Endothelial cell of umbilical vein (primary cell): ENCODE data around the gene FCRL2. TPM values are rescaled to one million over a fixed set of nuclear protein-coding genes. Genes with fewer than 3 reads are reported as not detected.

ENCODE experiments used
- BruUV-seq: library from RNA; stranded (reverse); fragments of 400-500 nt; replicated peaks from 2 replicates; lab custom pipeline; 2021; lab: Mats Ljungman, UMichigan
- CTCF ChIA-PET: fragments of 300-600, 350-600 bp; sonication (Branson Sonifier 250); formaldehyde crosslinking; loops from one replicate; lab custom pipeline; 2021; ENCODE audit warnings: antibody characterized with exemption, inconsistent platforms; lab: Charles Lee
- POLR2A ChIA-PET: fragments of 300-600, 350-600 bp; sonication (Branson Sonifier 250); formaldehyde crosslinking; loops from one replicate; lab custom pipeline; 2021; ENCODE audit warnings: antibody characterized with exemption, inconsistent platforms; lab: Charles Lee
- DNase-seq: peaks from one replicate; pipeline ENCODE4 v3.0.0-alpha.2; 2011; ENCODE audit warnings: low read depth, low spot score
- FAIRE-seq: peaks from 2 replicates; lab custom pipeline; 2011; peaks lifted over from hg19 to GRCh38; lab: Jason Lieb, UNC
- H2AFZ ChIP-seq: 2 replicates; pipeline ENCODE4 v1.6.0; 2012; ENCODE audit warnings: low read depth, low read length, control low read depth, inconsistent platforms
- H3K27ac ChIP-seq: 2 replicates; pipeline ENCODE4 v1.5.1; 2011; ENCODE audit warnings: low read depth, mild to moderate bottlenecking, control low read depth, low read length, moderate library complexity; ENCODE audit not compliant: insufficient read depth
- H3K27me3 ChIP-seq, 2 experiments: 2 replicates each; pipeline versions ENCODE4 v1.6.0 to v1.6.1; 2011; ENCODE audit warnings: low read length in 2 of 2, mixed read lengths in 1 of 2; ENCODE audit not compliant: control insufficient read depth in 2 of 2, insufficient read depth in 2 of 2
- H3K36me3 ChIP-seq, 2 experiments: 2 replicates in 1 of 2; 3 replicates in 1 of 2; pipeline ENCODE4 v1.5.1; 2011; ENCODE audit warnings: low read length in 2 of 2, mild to moderate bottlenecking in 1 of 2, moderate library complexity in 1 of 2; ENCODE audit not compliant: control insufficient read depth in 2 of 2, insufficient read depth in 2 of 2; ENCODE audit errors: extremely low read depth in 1 of 2
- H3K4me1 ChIP-seq: 3 replicates; pipeline ENCODE4 v1.5.1; 2011; ENCODE audit warnings: mild to moderate bottlenecking, low read length; ENCODE audit not compliant: control insufficient read depth, insufficient read depth; ENCODE audit errors: extremely low read depth
- H3K4me2 ChIP-seq: 2 replicates; pipeline ENCODE4 v1.6.1; 2011; ENCODE audit warnings: low read length, control low read depth, mixed read lengths; ENCODE audit not compliant: insufficient read depth
- H3K4me3 ChIP-seq, 3 experiments: fragments of 200-600 bp in 1 of 3; sonication (generic), shearing (Covaris generic) in 1 of 3; replicated peaks in 1 of 3; 2 replicates each; pipeline ENCODE4 v1.5.1; 2011 to 2016; ENCODE audit warnings: control low read depth in 3 of 3, low read length in 3 of 3, mild to moderate bottlenecking in 2 of 3, inconsistent platforms in 1 of 3, low read depth in 1 of 3, moderate library complexity in 1 of 3; ENCODE audit not compliant: insufficient read depth in 1 of 3
- H3K79me2 ChIP-seq: 2 replicates; pipeline ENCODE4 v1.6.0; 2012; ENCODE audit warnings: low read length, inconsistent platforms; ENCODE audit not compliant: control insufficient read depth, insufficient read depth
- H3K9ac ChIP-seq: replicated peaks from 2 replicates; pipeline ENCODE3; 2011; ENCODE audit warnings: low read length, control low read depth; ENCODE audit not compliant: insufficient read depth; ENCODE audit errors: extremely low read depth
- H3K9me1 ChIP-seq: replicated peaks from 3 replicates; pipeline ENCODE4 v1.6.0; 2011; ENCODE audit warnings: mild to moderate bottlenecking, low read length; ENCODE audit not compliant: control insufficient read depth, insufficient read depth; ENCODE audit errors: extremely low read depth
- H3K9me3 ChIP-seq: replicated peaks from 2 replicates; pipeline ENCODE4 v1.5.1; 2012; ENCODE audit warnings: low read length, inconsistent platforms; ENCODE audit not compliant: control insufficient read depth, insufficient read depth
- H4K20me1 ChIP-seq: replicated peaks from 2 replicates; pipeline ENCODE3; 2011; ENCODE audit warnings: mild to moderate bottlenecking, low read length; ENCODE audit not compliant: control insufficient read depth, insufficient read depth; ENCODE audit errors: extremely low read depth
- EZH2 ChIP-seq: IDR thresholded peaks from 2 replicates; pipeline ENCODE4 v1.6.1; 2012; ENCODE audit warnings: borderline replicate concordance, low read depth, mild to moderate bottlenecking, moderate library complexity, low read length, inconsistent platforms; ENCODE audit not compliant: severe bottlenecking
- FOS ChIP-seq: IDR thresholded peaks from 2 replicates; pipeline ENCODE4 v1.6.1; 2011; ENCODE audit warnings: mild to moderate bottlenecking, low read length, moderate library complexity, borderline replicate concordance; ENCODE audit not compliant: insufficient read depth
- GATA2 ChIP-seq: IDR thresholded peaks from 2 replicates; pipeline ENCODE4 v1.7.0; 2011; ENCODE audit warnings: low read depth, mild to moderate bottlenecking, moderate library complexity, mixed read lengths, low read length; ENCODE audit not compliant: insufficient read length, insufficient read depth
- JUN ChIP-seq: IDR thresholded peaks from 2 replicates; pipeline ENCODE4 v1.6.1; 2011; ENCODE audit warnings: borderline replicate concordance, low read depth; ENCODE audit not compliant: insufficient read length, insufficient read depth
- MYC ChIP-seq: IDR thresholded peaks from one replicate; pipeline ENCODE4 v1.6.1; 2011; ENCODE audit warnings: mild to moderate bottlenecking, low read depth, low read length
- POLR2A ChIP-seq: IDR thresholded peaks from 2 replicates; pipeline ENCODE4 v1.6.1; 2012; ENCODE audit warnings: low read depth, mild to moderate bottlenecking, control low read depth, low read length
- POLR2AphosphoS5 ChIP-seq: IDR thresholded peaks from 2 replicates; pipeline ENCODE4 v1.6.1; 2012; ENCODE audit warnings: low read depth, mild to moderate bottlenecking, control low read depth, low read length, moderate library complexity; ENCODE audit not compliant: insufficient read depth
- dilution Hi-C: fragments of 300-500 bp; cut with MboI; formaldehyde crosslinking; loops from one replicate; pipeline ENCODE4 v1.15.0; 2019; ENCODE audit warnings: low sequenced_read_pairs; ENCODE audit not compliant: extremely low pct_ligation_motif_present
- intact Hi-C: fragments of 100-400 bp; cut with micrococcal nuclease; formaldehyde crosslinking; loops from one replicate; pipeline ENCODE4 v1.10.0; 2022
- polyA plus RNA-seq, 4 experiments: library from polyadenylated mRNA; depleted of rRNA in 3 of 4; stranded (reverse) in 3 of 4; unstranded in 1 of 4; fragments of >200 nt; gene quantifications; 2 replicates each; pipeline versions ENCODE4 v1.2.1 to v1.2.3, GENCODE V29; 2011 to 2012; ENCODE audit warnings: missing spikeins in 1 of 4
- total RNA-seq: library from RNA; stranded (reverse); gene quantifications from 2 replicates; pipeline ENCODE4 v1.2.3, GENCODE V29; 2021
- TF ChIP-seq, protein P1 (sequence below): IDR thresholded peaks from 2 replicates; pipeline ENCODE4 v1.6.1; 2011; ENCODE audit not compliant: insufficient read depth, insufficient read length
- TF ChIP-seq, protein P2 (sequence below), 2 donors: IDR thresholded peaks; 1 replicate in 1 of 2; 2 replicates in 1 of 2; pipeline ENCODE4 v1.5.1; 2011; ENCODE audit warnings: low read length in 2 of 2, mild to moderate bottlenecking in 2 of 2, moderate library complexity in 2 of 2, control low read depth in 1 of 2, inconsistent platforms in 1 of 2, low read depth in 1 of 2; ENCODE audit not compliant: insufficient read depth in 1 of 2; ENCODE audit errors: extremely low read depth in 1 of 2

Gene FCRL2
- total and polyA plus RNA-seq, 2 donors (not counting 3 experiments of a cell fraction or from before 2014, with no cell fraction given), result not detected

DNA sequence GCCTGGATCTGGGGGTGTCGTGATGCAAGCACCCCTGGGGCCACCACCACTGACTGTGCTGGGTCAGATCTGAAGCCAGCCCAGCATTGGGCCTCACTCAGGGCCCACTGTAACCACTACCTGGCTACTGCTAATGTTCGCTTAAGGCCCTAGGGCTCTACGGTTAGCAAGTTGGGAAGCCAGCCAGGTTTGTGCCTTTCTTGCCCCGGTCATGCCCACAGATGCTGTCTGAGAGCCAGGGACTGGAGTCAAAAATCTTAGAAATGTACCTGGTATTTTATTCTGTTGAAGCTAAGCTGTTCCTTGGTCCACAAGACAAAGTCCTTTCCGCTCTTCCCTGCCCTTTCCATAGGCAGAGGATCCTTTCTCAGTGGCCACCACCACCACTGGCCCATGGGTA lies 61.2 kb downstream of the FCRL2 start:
- no peak overlapping the region for H3K4me3 ChIP-seq
- DNase-seq, result no peak
- CTCF ChIA-PET, result no interaction called here
- no TSS peak for BruUV-seq
- H3K4me1 ChIP-seq, result no peaks in the 10 kb centered on the region
- no peaks in the 10 kb centered on the region for H3K79me2 ChIP-seq
- no peak for FAIRE-seq
- H3K9ac ChIP-seq, result no peak overlapping the region
- no peaks in the 10 kb centered on the region for H3K9me3 ChIP-seq
- H4K20me1 ChIP-seq, result no peaks in the 10 kb centered on the region
- no peak overlapping the region for H3K4me2 ChIP-seq
- no peaks in the 10 kb centered on the region for H3K36me3 ChIP-seq
- POLR2A ChIA-PET, result no interaction called here
- no peaks in the 10 kb centered on the region for H3K27me3 ChIP-seq
- TF ChIP-seq FOS (no peak), EZH2 (no peak), MYC (no peak), POLR2AphosphoS5 (no peak), GATA2 (no peak), JUN (no peak), POLR2A (no peak)
- TF ChIP-seq, protein P1, sequence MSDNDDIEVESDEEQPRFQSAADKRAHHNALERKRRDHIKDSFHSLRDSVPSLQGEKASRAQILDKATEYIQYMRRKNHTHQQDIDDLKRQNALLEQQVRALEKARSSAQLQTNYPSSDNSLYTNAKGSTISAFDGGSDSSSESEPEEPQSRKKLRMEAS, result no peak
- TF ChIP-seq, protein P2, sequence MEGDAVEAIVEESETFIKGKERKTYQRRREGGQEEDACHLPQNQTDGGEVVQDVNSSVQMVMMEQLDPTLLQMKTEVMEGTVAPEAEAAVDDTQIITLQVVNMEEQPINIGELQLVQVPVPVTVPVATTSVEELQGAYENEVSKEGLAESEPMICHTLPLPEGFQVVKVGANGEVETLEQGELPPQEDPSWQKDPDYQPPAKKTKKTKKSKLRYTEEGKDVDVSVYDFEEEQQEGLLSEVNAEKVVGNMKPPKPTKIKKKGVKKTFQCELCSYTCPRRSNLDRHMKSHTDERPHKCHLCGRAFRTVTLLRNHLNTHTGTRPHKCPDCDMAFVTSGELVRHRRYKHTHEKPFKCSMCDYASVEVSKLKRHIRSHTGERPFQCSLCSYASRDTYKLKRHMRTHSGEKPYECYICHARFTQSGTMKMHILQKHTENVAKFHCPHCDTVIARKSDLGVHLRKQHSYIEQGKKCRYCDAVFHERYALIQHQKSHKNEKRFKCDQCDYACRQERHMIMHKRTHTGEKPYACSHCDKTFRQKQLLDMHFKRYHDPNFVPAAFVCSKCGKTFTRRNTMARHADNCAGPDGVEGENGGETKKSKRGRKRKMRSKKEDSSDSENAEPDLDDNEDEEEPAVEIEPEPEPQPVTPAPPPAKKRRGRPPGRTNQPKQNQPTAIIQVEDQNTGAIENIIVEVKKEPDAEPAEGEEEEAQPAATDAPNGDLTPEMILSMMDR (IDR thresholded peaks at IDR 0.05; ENCODE audit: extremely low read depth in 1 of 2, insufficient read depth in 1 of 2, low read depth in 1 of 2, low read length in 2 of 2), result no peak
- intact Hi-C loops, result no loop called here
- H3K9me1 ChIP-seq, result no peaks in the 10 kb centered on the region
- no peak overlapping the region for H2AFZ ChIP-seq
- dilution Hi-C loops, result no loop called here
- no peak overlapping the region for H3K27ac ChIP-seq
